Measurements from ENCODE around the gene NHLRC2. TPM values are rescaled to one million over a fixed set of nuclear protein-coding genes. Genes with fewer than 3 reads are reported as not detected.

The NHLRC2 gene
- total and polyA plus RNA-seq, 8 donors: 2.8 to 112 (median 16.4) TPM

DNA sequence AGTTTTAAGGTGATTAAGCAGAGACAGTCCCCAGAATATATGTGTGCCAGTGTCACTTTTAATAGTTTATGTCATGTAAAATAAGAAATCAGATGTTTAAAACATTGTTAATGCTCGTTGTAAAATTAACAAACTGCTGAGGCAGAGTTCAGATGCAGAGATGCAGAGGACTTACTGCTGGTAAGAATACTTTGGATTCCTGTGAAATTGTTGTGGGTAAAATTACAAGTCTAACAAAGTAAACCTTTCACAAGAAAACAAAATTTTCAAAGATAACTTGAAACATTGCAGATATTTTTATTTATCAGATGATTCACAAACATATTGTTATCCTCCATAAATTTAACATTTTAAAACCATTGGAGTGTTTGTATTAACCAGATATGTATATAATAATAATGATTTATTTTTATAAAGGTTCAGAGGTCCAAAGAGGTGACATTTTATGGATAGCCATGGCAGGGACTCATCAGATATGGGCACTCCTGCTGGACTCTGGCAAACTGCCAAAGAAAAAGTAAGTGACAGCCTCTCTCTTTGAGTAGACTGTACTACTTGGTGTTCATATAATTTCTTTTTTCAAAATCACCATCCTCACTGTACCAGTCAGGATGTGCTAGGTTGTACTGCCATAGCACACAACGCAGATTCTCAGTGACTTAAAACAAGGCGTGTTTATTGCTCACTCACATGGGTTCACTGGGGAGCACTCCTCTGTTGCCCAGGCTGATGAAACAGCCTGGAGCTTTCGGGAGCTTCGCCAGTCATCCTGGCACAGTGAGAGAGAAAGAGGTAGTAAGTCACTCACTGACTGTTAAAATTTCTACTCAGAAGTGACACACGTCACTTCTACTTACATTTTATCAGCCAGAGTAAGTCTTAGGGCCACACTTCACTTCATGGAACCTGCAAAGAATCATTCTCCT is 43.5 kb downstream of the NHLRC2 start:
- H3K27ac ChIP-seq: no peak overlapping the region
- no peak for TF ChIP-seq POLR2AphosphoS5 (IDR thresholded peaks at IDR 0.05)
- DNase-seq: peak in 1 of 2 donors; percentile 9
- no peaks in the 10 kb centered on the region for H3K27me3 ChIP-seq
- H3K36me3 ChIP-seq: peaks cover 6 to 39% (median 33%) of the 10 kb centered on the region in 4 donors
- H3K4me3 ChIP-seq: no peak overlapping the region
- intact Hi-C loops (cut with DNase I; ENCODE audit: low total_unique reads): no loop called here
- WGBS, 5 donors: 88 to 93% (median 90%) methylated on average over 6 of the region's 6 CpGs
- peaks cover 0 to 34% (median 11%) of the 10 kb centered on the region in 4 donors for H3K4me1 ChIP-seq
- no peaks in the 10 kb centered on the region for H3K9me3 ChIP-seq

GRCh38 chr10:113899952-113900598 is 45.6 kb downstream of the NHLRC2 start:
- 80 to 89% (median 81%) methylated on average over 2 of the region's 2 CpGs for WGBS, 5 donors
- Histone ChIP-seq H3K4me1 (peaks cover 0 to 13% (median under 1%) of the 10 kb centered on the region in 4 donors), H3K9me3 (no peaks in the 10 kb centered on the region), H3K36me3 (peaks cover 13 to 60% (median 53%) of the 10 kb centered on the region in 4 donors), H3K27ac (no peak overlapping the region), H3K27me3 (no peaks in the 10 kb centered on the region), H3K4me3 (no peak overlapping the region)
- intact Hi-C loops (cut with DNase I; ENCODE audit: low total_unique reads): no loop called here
- TF ChIP-seq EP300 (IDR thresholded peaks at IDR 0.05): no peak
- TF ChIP-seq CTCF (IDR thresholded peaks at IDR 0.05): no peak
- DNase-seq: no peak

- H3K9me3 ChIP-seq: no peaks in the 10 kb centered on the region
- TF ChIP-seq EP300 (IDR thresholded peaks at IDR 0.05) (no peak), CTCF (IDR thresholded peaks at IDR 0.05) (no peak), POLR2A (IDR thresholded peaks at IDR 0.05) (no peak), POLR2AphosphoS5 (IDR thresholded peaks at IDR 0.05) (no peak)
- 84 to 100% (median 94%) methylated on average over 1 of the region's 1 CpG for WGBS, 5 donors
- intact Hi-C loops (cut with DNase I; ENCODE audit: low total_unique reads): no loop called here
- H3K4me3 ChIP-seq: no peak overlapping the region
- H3K27me3 ChIP-seq: no peaks in the 10 kb centered on the region
- H3K27ac ChIP-seq: no peak overlapping the region
- peaks cover 34 to 88% (median 79%) of the 10 kb centered on the region in 4 donors for H3K36me3 ChIP-seq
- peaks cover 0 to 12% (median 4%) of the 10 kb centered on the region in 4 donors for H3K4me1 ChIP-seq
- no peak for DNase-seq
These were observed 51.3 kb downstream of the NHLRC2 start for GRCh38 chr10:113905756-113906155.

DNA sequence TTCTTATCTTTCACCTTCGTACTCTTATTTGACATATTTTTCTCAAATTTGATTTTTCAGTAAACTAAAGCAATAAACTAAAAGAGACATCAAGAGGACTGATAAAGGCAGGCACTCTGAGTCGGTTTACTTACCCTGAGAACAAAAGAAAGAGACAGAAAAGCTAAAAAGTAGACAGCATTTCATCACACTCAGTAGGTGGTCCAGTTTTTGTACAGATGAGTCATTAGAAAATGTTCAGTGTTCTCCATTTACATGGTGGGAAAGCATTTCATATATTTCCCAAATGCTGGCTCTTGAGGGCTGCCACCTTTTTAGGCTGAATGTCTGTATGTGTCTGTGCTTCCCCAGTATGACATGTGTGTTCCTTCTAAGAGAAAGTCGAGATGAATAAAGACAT is 52.7 kb downstream of the NHLRC2 start:
- WGBS, 5 donors: 63 to 74% (median 70%) methylated on average over 3 of the region's 3 CpGs

More for the DNA sequence above, 52.7 kb downstream of the NHLRC2 start:
- Histone ChIP-seq H3K4me1 (peaks cover 0 to 12% (median 4%) of the 10 kb centered on the region in 4 donors), H3K27me3 (no peaks in the 10 kb centered on the region), H3K9me3 (no peaks in the 10 kb centered on the region), H3K27ac (no peak overlapping the region), H3K4me3 (no peak overlapping the region), H3K36me3 (peaks cover 30 to 83% (median 74%) of the 10 kb centered on the region in 4 donors)
- no peak for DNase-seq
- intact Hi-C loops (cut with DNase I; ENCODE audit: low total_unique reads): no loop called here
- TF ChIP-seq EP300 (IDR thresholded peaks at IDR 0.05) (no peak), CTCF (IDR thresholded peaks at IDR 0.05) (no peak), POLR2AphosphoS5 (IDR thresholded peaks at IDR 0.05) (no peak), POLR2A (IDR thresholded peaks at IDR 0.05) (no peak)

Data from stomach (tissue), 9 donors.